ENCODE results near the gene ANKS3.

ANKS3 gene

DNA sequence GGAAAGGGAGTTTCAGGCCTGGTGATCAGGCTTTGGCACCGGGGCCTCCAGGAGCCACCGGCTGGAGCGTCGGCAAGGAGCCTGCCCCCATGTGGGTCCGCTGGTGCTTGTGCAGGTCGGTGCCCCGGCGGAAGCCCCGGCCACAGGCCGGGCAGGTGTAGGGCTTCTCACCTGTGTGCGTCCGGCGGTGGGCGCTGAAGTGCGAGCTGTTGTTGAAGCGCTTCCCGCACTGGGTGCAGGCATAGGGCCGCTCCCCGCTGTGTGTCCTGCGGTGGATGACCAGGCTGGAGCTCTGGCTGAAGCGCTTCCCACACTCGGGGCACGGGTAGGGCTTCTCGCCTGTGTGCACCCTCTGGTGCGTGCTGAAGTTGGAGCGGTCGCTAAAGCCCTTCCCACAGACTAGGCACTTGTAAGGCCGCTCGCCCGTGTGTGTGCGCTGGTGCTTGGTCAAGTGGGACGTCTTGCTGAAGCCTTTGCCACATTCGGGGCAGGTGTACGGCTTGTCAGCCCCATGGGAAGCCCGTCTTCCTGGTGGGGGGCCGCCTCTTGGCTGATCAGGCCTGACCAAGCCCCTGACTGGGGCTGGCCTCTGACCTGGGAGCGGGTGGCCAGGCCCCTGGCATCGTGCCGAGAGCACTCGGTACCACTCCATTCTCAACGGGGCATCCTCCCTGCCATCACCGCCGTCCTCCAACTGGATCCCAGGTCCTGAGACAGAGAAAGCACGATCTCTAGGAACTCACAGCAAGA lies 18.5 kb upstream of the ANKS3 start:
- H3K27me3 ChIP-seq (ENCODE audit: insufficient read depth, low read depth, severe bottlenecking), result no peaks in the 10 kb centered on the region

DNA sequence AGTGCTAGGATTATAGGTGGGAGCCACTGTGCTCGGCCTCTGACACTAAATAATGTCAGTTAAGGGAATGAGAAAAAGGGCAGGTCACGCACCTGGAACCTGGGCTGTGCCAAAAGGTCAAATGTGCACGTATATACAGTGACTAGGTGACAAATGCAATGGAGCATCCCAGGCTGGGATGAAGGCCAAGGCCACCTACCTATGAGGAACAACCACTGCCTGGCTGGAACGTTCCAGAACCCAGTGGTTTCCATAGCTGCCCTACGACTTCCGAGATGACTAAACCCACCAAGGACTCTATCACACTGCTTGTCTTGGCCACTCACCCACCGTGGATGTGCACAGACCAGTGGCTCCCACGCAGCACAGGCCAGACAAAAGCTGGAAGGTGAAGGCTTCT lies 16.8 kb upstream of the ANKS3 start:
- H3K27ac ChIP-seq, result no peak overlapping the region
- peaks cover 9% of the 10 kb centered on the region for H3K9me3 ChIP-seq (ENCODE audit: severe bottlenecking)
- peaks cover 55% of the 10 kb centered on the region for H3K36me3 ChIP-seq
- DNase-seq, result no peak
- H3K27me3 ChIP-seq (ENCODE audit: insufficient read depth, low read depth, severe bottlenecking), result no peaks in the 10 kb centered on the region
- TF ChIP-seq, protein P1, sequence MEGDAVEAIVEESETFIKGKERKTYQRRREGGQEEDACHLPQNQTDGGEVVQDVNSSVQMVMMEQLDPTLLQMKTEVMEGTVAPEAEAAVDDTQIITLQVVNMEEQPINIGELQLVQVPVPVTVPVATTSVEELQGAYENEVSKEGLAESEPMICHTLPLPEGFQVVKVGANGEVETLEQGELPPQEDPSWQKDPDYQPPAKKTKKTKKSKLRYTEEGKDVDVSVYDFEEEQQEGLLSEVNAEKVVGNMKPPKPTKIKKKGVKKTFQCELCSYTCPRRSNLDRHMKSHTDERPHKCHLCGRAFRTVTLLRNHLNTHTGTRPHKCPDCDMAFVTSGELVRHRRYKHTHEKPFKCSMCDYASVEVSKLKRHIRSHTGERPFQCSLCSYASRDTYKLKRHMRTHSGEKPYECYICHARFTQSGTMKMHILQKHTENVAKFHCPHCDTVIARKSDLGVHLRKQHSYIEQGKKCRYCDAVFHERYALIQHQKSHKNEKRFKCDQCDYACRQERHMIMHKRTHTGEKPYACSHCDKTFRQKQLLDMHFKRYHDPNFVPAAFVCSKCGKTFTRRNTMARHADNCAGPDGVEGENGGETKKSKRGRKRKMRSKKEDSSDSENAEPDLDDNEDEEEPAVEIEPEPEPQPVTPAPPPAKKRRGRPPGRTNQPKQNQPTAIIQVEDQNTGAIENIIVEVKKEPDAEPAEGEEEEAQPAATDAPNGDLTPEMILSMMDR (IDR thresholded peaks at IDR 0.05; ENCODE audit: low read depth, low read length), result no peak
- no peak overlapping the region for H3K4me3 ChIP-seq (ENCODE audit: low read depth, low read length)

More for the DNA sequence above, 18.5 kb upstream of the ANKS3 start:
- H3K4me3 ChIP-seq (ENCODE audit: low read depth, low read length), result no peak overlapping the region
- no peak overlapping the region for H3K27ac ChIP-seq
- TF ChIP-seq, protein P1 (IDR thresholded peaks at IDR 0.05; ENCODE audit: low read depth, low read length), result no peak
- H3K9me3 ChIP-seq (ENCODE audit: severe bottlenecking), result peaks cover 9% of the 10 kb centered on the region
- DNase-seq, result no peak
- H3K36me3 ChIP-seq, result peaks cover 72% of the 10 kb centered on the region

DNA sequence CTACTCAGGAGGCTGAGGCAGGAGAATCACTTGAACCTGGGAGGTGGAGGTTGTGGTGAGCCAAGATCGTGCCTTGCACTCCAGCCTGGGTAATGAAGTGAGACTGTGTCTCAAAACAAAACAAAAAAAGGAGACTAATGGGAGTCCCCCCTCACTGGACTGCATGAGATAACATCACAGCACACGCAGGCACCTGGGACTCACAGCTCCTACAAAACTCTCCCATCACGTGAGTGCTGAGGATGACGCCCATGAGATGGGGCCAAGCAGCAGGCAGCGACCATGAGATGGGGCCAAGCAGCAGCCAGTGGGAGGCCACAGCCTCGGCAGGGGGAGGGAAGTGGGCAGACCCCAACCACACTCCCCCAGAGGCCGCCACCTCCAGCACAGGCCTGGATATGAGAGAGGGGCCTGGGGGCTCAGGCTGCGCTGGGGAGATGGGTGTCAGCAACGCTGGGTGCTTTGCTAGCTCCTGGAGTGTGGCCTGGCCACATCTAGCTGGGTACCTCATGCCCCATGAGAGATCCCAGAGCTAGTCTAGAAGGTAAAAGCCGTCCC lies 15.7 kb upstream of the ANKS3 start:
- TF ChIP-seq, protein P1 (IDR thresholded peaks at IDR 0.05; ENCODE audit: low read depth, low read length), result no peak
- peaks cover under 1% of the 10 kb centered on the region for H3K9me3 ChIP-seq (ENCODE audit: severe bottlenecking)
- no peak overlapping the region for H3K4me3 ChIP-seq (ENCODE audit: low read depth, low read length)
- DNase-seq, result no peak
- peaks cover 44% of the 10 kb centered on the region for H3K36me3 ChIP-seq
- H3K27me3 ChIP-seq (ENCODE audit: insufficient read depth, low read depth, severe bottlenecking), result no peaks in the 10 kb centered on the region
- H3K27ac ChIP-seq, result no peak overlapping the region

DNA sequence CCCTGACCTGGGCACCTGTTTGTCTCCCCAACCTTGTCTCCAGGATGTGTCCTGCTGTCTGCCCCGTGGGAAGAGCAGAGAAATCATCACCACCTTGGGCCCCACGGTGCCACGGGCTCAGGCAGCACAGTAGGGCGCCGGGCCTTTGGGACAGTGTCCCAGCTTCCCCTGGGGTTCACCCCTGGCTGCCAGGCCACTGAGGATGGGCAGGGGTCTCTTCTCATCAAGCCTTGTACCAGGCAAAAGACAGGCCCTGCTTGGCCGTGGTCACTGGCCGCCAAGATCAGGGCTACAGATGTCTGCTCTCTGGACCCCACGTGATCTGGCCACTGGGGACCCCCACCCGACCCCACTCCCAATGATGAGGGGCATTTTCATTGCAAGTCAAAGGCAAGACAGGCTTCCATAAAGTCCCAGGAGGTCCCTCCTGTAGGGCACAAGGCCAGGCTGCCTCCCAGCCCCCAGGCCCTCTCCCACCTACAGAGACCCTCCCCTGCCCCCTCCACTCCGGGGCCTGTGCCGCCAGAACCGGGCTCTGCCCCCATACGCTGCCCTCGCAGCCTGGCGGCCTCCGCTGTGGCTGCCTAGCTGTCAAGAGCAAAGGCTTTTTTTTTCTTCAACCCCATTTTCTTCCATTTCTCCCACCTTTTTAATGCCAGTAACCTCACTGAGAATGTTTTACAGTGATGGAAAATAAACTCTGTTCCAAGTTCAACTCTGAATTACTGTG lies 14.8 kb upstream of the ANKS3 start:
- H3K9me3 ChIP-seq (ENCODE audit: severe bottlenecking), result no peaks in the 10 kb centered on the region
- no peaks in the 10 kb centered on the region for H3K27me3 ChIP-seq (ENCODE audit: insufficient read depth, low read depth, severe bottlenecking)
- H3K4me3 ChIP-seq (ENCODE audit: low read depth, low read length), result no peak overlapping the region
- H3K36me3 ChIP-seq, result peaks cover 37% of the 10 kb centered on the region
- no peak for DNase-seq
- TF ChIP-seq, protein P1 (IDR thresholded peaks at IDR 0.05; ENCODE audit: low read depth, low read length), result no peak
- no peak overlapping the region for H3K27ac ChIP-seq

DNA sequence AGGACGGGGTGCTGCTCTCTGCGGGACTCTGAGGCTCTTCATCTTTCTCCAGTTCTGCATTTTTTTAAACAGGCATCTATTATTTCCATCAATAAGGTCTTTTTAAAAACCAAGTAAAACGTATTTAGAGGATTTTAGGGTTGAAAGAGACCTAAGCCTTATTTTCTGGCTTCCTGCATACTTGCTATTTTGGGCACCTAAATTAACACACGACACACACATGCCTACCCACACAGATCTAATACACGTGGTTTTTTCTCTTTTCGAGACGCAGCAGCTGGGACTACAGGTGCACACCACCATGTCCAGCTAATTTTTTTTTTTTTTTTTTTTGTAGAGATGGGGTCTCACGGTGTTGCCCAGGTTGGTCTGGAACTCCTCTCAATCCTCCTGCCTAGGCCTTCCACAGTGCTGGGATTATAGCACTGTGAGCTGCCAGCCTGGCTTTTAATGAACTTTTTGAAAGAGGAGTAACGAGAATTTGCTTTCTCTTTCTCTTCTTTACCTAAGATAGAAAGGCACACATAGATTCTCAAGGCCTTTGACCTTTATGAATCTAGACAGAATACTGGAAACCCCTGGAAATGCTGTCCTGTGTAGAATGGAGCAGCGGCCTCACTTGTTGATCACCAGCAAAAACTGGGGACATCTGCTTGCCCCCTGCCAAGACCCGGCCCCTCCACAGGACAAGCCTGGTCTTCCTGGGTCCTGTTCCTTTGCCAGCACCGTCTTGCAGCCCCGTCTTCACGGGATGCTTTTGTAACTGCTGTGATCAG lies 14.0 kb upstream of the ANKS3 start:
- H3K4me3 ChIP-seq (ENCODE audit: low read depth, low read length), result no peak overlapping the region
- TF ChIP-seq, protein P1 (IDR thresholded peaks at IDR 0.05; ENCODE audit: low read depth, low read length), result no peak
- H3K9me3 ChIP-seq (ENCODE audit: severe bottlenecking), result no peaks in the 10 kb centered on the region
- no peaks in the 10 kb centered on the region for H3K27me3 ChIP-seq (ENCODE audit: insufficient read depth, low read depth, severe bottlenecking)
- H3K27ac ChIP-seq, result no peak overlapping the region; the same call in 1 of the 2 replicates
- H3K36me3 ChIP-seq, result peaks cover 29% of the 10 kb centered on the region
- DNase-seq, result no peak

All from WERI-Rb-1 (cell line).